ENCODE measurements around the gene GGA2. TPM values are rescaled to one million over a fixed set of nuclear protein-coding genes. Genes with fewer than 3 reads are reported as not detected.

Gene GGA2
- total RNA-seq, 4 donors from 2014 or later, result 19.4 to 53.8 (median 23.9) TPM

DNA sequence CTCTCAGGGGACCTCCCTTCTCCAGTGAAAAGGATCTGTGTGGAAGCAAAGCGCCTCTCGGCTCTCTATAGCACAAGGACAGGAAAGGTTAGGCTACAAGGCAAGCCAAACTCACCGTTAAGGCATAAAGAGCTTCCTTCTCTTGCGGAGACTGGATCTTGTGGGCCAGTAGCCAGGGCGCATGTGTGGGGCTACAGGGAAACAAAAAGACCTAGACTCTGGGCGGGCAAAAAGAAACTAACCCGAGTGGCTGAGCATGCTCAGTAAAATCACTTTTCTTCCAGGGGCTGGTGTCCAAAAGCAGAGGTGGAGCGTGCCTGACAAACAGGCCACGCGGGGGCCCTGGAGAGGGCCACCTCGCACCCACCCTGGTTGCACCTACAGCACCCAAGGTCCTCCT lies 16.1 kb downstream of the GGA2 start:
- H3K27ac ChIP-seq, result peak overlapping the region; percentile 43 to 67 (median 52)
- intact Hi-C loops (cut with DNase I), result no loop called here
- DNase-seq, result no peak
- no peak overlapping the region for H3K4me3 ChIP-seq
- WGBS, 2 donors, result 66% methylated on average over 11 of the region's 11 CpGs; no CpG with 5 or more reads in 1 of the 2 donors
- H3K9me3 ChIP-seq, result no peaks in the 10 kb centered on the region
- peaks cover 15 to 75% (median 36%) of the 10 kb centered on the region in 3 donors for H3K4me1 ChIP-seq
- TF ChIP-seq, protein P1, sequence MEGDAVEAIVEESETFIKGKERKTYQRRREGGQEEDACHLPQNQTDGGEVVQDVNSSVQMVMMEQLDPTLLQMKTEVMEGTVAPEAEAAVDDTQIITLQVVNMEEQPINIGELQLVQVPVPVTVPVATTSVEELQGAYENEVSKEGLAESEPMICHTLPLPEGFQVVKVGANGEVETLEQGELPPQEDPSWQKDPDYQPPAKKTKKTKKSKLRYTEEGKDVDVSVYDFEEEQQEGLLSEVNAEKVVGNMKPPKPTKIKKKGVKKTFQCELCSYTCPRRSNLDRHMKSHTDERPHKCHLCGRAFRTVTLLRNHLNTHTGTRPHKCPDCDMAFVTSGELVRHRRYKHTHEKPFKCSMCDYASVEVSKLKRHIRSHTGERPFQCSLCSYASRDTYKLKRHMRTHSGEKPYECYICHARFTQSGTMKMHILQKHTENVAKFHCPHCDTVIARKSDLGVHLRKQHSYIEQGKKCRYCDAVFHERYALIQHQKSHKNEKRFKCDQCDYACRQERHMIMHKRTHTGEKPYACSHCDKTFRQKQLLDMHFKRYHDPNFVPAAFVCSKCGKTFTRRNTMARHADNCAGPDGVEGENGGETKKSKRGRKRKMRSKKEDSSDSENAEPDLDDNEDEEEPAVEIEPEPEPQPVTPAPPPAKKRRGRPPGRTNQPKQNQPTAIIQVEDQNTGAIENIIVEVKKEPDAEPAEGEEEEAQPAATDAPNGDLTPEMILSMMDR (IDR thresholded peaks at IDR 0.05), result no peak
- no peak for TF ChIP-seq POLR2A (IDR thresholded peaks at IDR 0.05)
- H3K36me3 ChIP-seq, result peaks cover 0 to 74% (median 28%) of the 10 kb centered on the region in 3 donors
- no peaks in the 10 kb centered on the region for H3K27me3 ChIP-seq

DNA sequence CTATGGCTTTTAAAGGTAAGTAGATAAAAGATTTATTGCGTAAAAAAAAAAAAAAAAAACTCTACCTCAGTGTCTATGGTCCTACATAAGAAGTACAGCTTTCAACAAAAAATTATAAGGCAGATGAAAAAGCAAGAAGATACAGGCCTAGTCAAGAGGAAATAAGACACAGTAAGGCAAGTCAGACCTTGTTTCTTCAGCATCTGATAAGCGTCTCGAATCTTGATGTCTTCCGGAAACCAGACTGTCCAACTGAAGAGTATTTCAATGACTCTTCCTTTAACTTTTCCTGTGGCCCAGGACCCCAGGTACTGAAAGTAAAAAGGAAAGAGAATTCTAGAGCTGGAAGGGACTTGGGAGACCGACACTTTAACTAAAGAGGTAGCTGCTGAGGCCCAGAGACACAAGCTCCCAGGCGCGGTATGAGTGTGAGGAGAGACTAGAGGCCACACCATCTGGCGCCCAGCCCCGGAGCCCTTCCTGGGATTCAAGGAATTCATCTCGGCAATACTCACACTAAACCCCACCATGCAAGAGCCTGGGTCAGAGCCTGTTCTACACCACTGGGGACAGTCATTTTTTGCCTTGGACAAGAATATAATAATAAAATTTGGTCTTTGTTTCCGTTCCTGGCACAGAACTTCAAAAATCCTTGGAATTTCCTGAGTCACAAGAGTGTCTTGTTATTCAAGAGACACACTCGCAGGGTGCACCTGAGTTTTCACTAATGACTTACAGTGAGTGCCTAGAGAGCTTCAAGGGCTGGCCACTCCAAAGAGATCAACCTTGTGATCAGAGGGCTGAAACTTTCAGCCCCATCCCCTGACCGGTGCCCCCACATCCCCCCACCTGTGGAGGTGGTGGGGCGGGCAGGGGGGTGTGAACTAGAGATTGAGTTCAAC lies 18.6 kb downstream of the GGA2 start:
- Histone ChIP-seq H3K4me3 (no peak overlapping the region), H3K27ac (peak overlapping the region in 3 of 4 donors; percentile 25 to 64 (median 58)), H3K27me3 (no peaks in the 10 kb centered on the region), H3K9me3 (no peaks in the 10 kb centered on the region), H3K36me3 (peaks cover 11 to 98% (median 51%) of the 10 kb centered on the region in 3 donors), H3K4me1 (peaks cover 0 to 60% (median 12%) of the 10 kb centered on the region in 3 donors)
- no peak for TF ChIP-seq POLR2A (IDR thresholded peaks at IDR 0.05)
- TF ChIP-seq, protein P1 (IDR thresholded peaks at IDR 0.05), result peak in 1 of 6 experiments; percentile 5
- 48 to 56% methylated on average over 11 to 12 of the region's 14 CpGs for WGBS, 2 donors
- intact Hi-C loops (cut with DNase I), result no loop called here
- no peak for DNase-seq

DNA sequence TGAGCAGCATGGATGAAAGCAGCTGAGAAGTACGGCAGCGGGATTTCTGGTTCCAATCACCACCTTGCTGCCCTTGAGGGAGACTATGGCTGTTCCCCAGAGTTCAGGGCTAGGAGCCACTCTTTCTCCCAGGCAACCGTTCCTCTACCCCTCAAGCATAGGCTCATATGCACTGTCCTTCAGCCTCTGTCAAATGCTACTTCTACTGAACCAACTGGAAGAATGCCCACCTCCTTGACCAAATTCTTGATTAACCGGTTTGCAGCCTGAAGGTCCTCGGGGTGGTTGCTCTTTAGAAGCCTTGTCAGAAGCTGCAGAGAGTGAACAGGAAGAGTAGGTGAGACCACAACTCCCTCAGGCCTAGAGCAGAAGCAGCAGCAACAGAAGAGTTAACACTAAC lies 23.8 kb downstream of the GGA2 start:
- no peaks in the 10 kb centered on the region for H3K9me3 ChIP-seq
- 38 to 62% methylated on average over 1 to 5 of the region's 5 CpGs for WGBS, 2 donors
- H3K27me3 ChIP-seq, result no peaks in the 10 kb centered on the region
- H3K4me1 ChIP-seq, result peaks cover 0 to 25% (median 0%) of the 10 kb centered on the region in 3 donors
- no peak overlapping the region for H3K27ac ChIP-seq
- H3K36me3 ChIP-seq, result peaks cover 22 to 100% (median 62%) of the 10 kb centered on the region in 3 donors
- DNase-seq, result no peak
- H3K4me3 ChIP-seq, result no peak overlapping the region
- intact Hi-C loops (cut with DNase I), result no loop called here
- no peak for TF ChIP-seq POLR2A (IDR thresholded peaks at IDR 0.05)
- TF ChIP-seq, protein P1 (IDR thresholded peaks at IDR 0.05), result no peak

DNA sequence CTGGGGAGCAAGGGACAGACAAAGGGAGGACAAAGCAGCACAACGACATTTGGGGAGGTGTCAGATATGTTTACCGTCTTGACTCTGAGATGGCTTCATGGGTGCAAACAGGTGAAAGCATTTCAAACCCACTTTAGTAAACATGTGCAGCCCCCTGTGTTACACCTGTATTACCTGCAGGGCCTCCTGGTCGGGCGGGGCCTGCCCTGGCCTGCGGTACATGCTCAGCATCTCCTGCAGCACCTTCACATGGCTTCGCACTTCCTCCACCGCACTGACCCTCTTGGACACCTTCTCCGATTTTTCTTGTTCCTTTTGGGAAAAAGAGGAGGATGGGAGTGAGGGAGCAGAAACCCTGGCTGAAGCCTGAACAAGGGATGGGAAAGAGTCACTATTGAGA lies 24.5 kb downstream of the GGA2 start:
- peaks cover 22 to 100% (median 66%) of the 10 kb centered on the region in 3 donors for H3K36me3 ChIP-seq
- 88 to 97% methylated on average over 2 to 7 of the region's 8 CpGs for WGBS, 2 donors
- H3K27ac ChIP-seq, result no peak overlapping the region
- intact Hi-C loops (cut with DNase I), result no loop called here
- no peak overlapping the region for H3K4me3 ChIP-seq
- DNase-seq, result no peak
- TF ChIP-seq POLR2A (IDR thresholded peaks at IDR 0.05), result no peak
- TF ChIP-seq, protein P1 (IDR thresholded peaks at IDR 0.05), result no peak
- H3K9me3 ChIP-seq, result no peaks in the 10 kb centered on the region
- no peaks in the 10 kb centered on the region for H3K27me3 ChIP-seq
- H3K4me1 ChIP-seq, result peaks cover 0 to 19% (median 0%) of the 10 kb centered on the region in 3 donors

DNA sequence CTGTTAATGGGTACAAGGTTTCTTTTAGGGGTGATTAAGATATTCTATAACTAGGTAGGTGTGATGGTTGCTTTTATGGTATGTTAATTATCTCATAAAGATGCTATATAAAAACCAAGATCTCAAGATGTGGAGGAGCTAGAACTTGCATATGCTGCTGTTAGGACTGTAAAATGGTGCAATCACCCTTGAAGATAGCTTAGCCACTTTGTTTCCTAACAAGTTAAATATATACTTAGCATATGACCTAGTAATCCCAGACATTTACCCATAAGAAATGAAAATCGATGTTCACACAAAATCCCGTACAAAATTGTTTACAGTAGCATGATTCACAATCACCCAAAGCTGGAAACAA lies 25.1 kb downstream of the GGA2 start:
- TF ChIP-seq, protein P1 (IDR thresholded peaks at IDR 0.05), result no peak
- intact Hi-C loops (cut with DNase I), result no loop called here
- no peak for DNase-seq
- peaks cover 0 to 19% (median 0%) of the 10 kb centered on the region in 3 donors for H3K4me1 ChIP-seq
- H3K4me3 ChIP-seq, result no peak overlapping the region
- H3K27me3 ChIP-seq, result no peaks in the 10 kb centered on the region
- no peak overlapping the region for H3K27ac ChIP-seq
- no peaks in the 10 kb centered on the region for H3K9me3 ChIP-seq
- WGBS, 2 donors, result 73% methylated on average over 2 of the region's 2 CpGs
- H3K36me3 ChIP-seq, result peaks cover 25 to 100% (median 70%) of the 10 kb centered on the region in 3 donors

Data from esophagus squamous epithelium (tissue), 5 donors.